CD14-positive monocyte (primary cell): ENCODE data around the gene CARMIL1. TPM values are rescaled to one million over a fixed set of nuclear protein-coding genes. Genes with fewer than 3 reads are reported as not detected.

Experiments used
- DNase-seq, 3 donors: peaks; one replicate each; pipeline ENCODE4 v3.0.0-alpha.2; 2011 to 2022
- H2AFZ ChIP-seq: 2 replicates; pipeline ENCODE4 v1.6.0; 2012; ENCODE audit warnings: mild to moderate bottlenecking, low read depth, low read length, inconsistent platforms; ENCODE audit not compliant: insufficient read depth, poor library complexity, severe bottlenecking
- H3K27ac ChIP-seq, 2 donors: 1 replicate in 1 of 2; 2 replicates in 1 of 2; pipeline ENCODE4 v1.5.1; 2012 to 2013; ENCODE audit warnings: low read length in 2 of 2, control low read depth in 1 of 2, inconsistent platforms in 1 of 2, low read depth in 1 of 2, mild to moderate bottlenecking in 1 of 2
- H3K27me3 ChIP-seq, 2 donors: one replicate each; pipeline versions ENCODE4 v1.6.0 to v1.6.1; 2011 to 2013; ENCODE audit warnings: low read length in 2 of 2; ENCODE audit not compliant: control insufficient read depth in 2 of 2, insufficient read depth in 2 of 2
- H3K36me3 ChIP-seq, 2 donors: replicated peaks in 1 of 2; 1 replicate in 1 of 2; 2 replicates in 1 of 2; pipeline versions ENCODE4 v1.5.1 to v1.6.1; 2012 to 2013; ENCODE audit warnings: low read length in 2 of 2, control low read depth in 1 of 2, inconsistent platforms in 1 of 2, mild to moderate bottlenecking in 1 of 2; ENCODE audit not compliant: insufficient read depth in 2 of 2, control insufficient read depth in 1 of 2
- H3K4me1 ChIP-seq, 2 donors: 1 replicate in 1 of 2; 2 replicates in 1 of 2; pipeline versions ENCODE4 v1.5.1 to v1.6.1; 2012 to 2013; ENCODE audit warnings: low read length in 2 of 2, control low read depth in 1 of 2, inconsistent platforms in 1 of 2, mild to moderate bottlenecking in 1 of 2, moderate library complexity in 1 of 2; ENCODE audit not compliant: insufficient read depth in 2 of 2, control insufficient read depth in 1 of 2
- H3K4me2 ChIP-seq: replicated peaks from 2 replicates; pipeline ENCODE3; 2012; ENCODE audit warnings: low read length, moderate library complexity, mild to moderate bottlenecking; ENCODE audit not compliant: poor library complexity, severe bottlenecking; ENCODE audit errors: extremely low read depth
- H3K4me3 ChIP-seq, 3 experiments: fragments of 200-600 bp in 1 of 3; sonication (generic) in 1 of 3; replicated peaks in 1 of 3; 1 replicate in 2 of 3; 2 replicates in 1 of 3; pipeline ENCODE4 v1.5.1; 2011 to 2013; ENCODE audit warnings: low read length in 3 of 3, mild to moderate bottlenecking in 3 of 3, control low read depth in 2 of 3, low read depth in 2 of 3, inconsistent platforms in 1 of 3, moderate library complexity in 1 of 3
- H3K79me2 ChIP-seq: 2 replicates; pipeline ENCODE4 v1.6.0; 2012; ENCODE audit warnings: mild to moderate bottlenecking, control low read depth, inconsistent platforms, low read length, moderate library complexity; ENCODE audit not compliant: insufficient read depth
- H3K9ac ChIP-seq: 2 replicates; pipeline ENCODE4 v1.6.0; 2017; ENCODE audit warnings: low read length, mild to moderate bottlenecking; ENCODE audit not compliant: insufficient read depth, poor library complexity, severe bottlenecking
- H3K9me3 ChIP-seq, 2 donors: replicated peaks in 1 of 2; 1 replicate in 1 of 2; 2 replicates in 1 of 2; pipeline versions ENCODE4 v1.5.1 to v1.6.1; 2012 to 2013; ENCODE audit warnings: low read length in 2 of 2, control low read depth in 1 of 2; ENCODE audit not compliant: control insufficient read depth in 1 of 2, insufficient read depth in 1 of 2
- H4K20me1 ChIP-seq: 2 replicates; pipeline ENCODE4 v1.6.0; 2012; ENCODE audit warnings: mild to moderate bottlenecking, low read length, control low read depth, moderate library complexity; ENCODE audit not compliant: insufficient read depth
- H3K27ac Mint-ChIP-seq, 7 donors: one replicate each; pipeline ENCODE4 v1.8.0; 2020; ENCODE audit warnings: mild to moderate bottlenecking in 7 of 7, mixed read lengths in 7 of 7, moderate library complexity in 6 of 7, inconsistent platforms in 2 of 7
- H3K27me3 Mint-ChIP-seq, 3 donors: one replicate each; pipeline ENCODE4 v1.8.0; 2021 to 2022; ENCODE audit warnings: low read depth in 3 of 3, mild to moderate bottlenecking in 3 of 3, mixed read lengths in 3 of 3, moderate library complexity in 3 of 3, inconsistent platforms in 1 of 3
- H3K36me3 Mint-ChIP-seq, 2 donors: one replicate each; pipeline ENCODE4 v1.8.0; 2020; ENCODE audit warnings: mixed read lengths in 2 of 2, inconsistent platforms in 1 of 2, mild to moderate bottlenecking in 1 of 2
- H3K4me1 Mint-ChIP-seq: one replicate; pipeline ENCODE4 v1.8.0; 2020; ENCODE audit warnings: mild to moderate bottlenecking, mixed read lengths
- H3K4me3 Mint-ChIP-seq, 2 donors: one replicate each; pipeline ENCODE4 v1.8.0; 2020; ENCODE audit warnings: mild to moderate bottlenecking in 2 of 2, mixed read lengths in 2 of 2, moderate library complexity in 1 of 2
- H3K9me3 Mint-ChIP-seq, 7 donors: one replicate each; pipeline ENCODE4 v1.8.0; 2020 to 2022; ENCODE audit warnings: mixed read lengths in 7 of 7, mild to moderate bottlenecking in 6 of 7, moderate library complexity in 6 of 7, inconsistent platforms in 2 of 7
- WGBS: methylation state at CpG from one replicate; pipeline ENCODE4 v1.1.5; 2013; ENCODE audit warnings: missing lambda C conversion rate; ENCODE audit not compliant: insufficient coverage; 5-methylcytosine and 5-hydroxymethylcytosine counted together
- intact Hi-C, 2 donors: fragments of 100-400 bp; cut with micrococcal nuclease; formaldehyde crosslinking; loops; one replicate each; pipeline versions ENCODE4 v1.15.0 to v1.15.1; 2023
- polyA plus RNA-seq, 3 donors: library from polyadenylated mRNA; depleted of rRNA in 1 of 3; unstranded in 2 of 3; stranded (reverse) in 1 of 3; fragments of 300-500 nt in 2 of 3; fragments of >200 nt in 1 of 3; fragmentation: Illumina TruSeq in 2 of 3; gene quantifications; 1 replicate in 2 of 3; 2 replicates in 1 of 3; pipeline ENCODE4 v1.2.3, GENCODE V29; 2012 to 2021
- TF ChIP-seq, protein P1 (sequence below): fragments of 200-600 bp; IDR thresholded peaks from one replicate; pipeline ENCODE4 v1.8.0; 2022; ENCODE audit warnings: antibody characterized with exemption, mild to moderate bottlenecking

Gene CARMIL1
- polyA plus RNA-seq, 3 donors, result 0.30 to 0.49 (median 0.41) TPM

DNA sequence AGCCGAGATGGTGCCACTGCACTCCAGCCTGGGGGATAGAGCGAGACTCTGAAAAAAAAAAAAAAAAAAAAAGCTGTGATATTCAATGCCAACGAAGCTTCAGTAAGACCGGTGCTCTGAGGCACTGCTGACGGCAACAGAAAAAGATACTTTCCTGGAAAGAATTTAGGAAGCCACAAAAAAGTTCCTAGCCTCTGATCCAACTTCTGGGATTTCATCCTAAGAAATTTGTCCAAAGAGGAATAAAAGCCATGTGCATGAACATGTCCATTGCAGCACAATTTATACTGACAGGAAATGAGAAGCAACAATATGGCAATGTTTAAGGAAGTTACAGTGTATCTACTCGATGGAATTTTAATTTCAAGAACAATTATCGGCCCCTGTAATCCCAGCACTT, 24.5 kb upstream of the CARMIL1 start:
- no peaks in the 10 kb centered on the region for H3K9me3 ChIP-seq
- no peak overlapping the region for H2AFZ ChIP-seq
- Mint-ChIP-seq H3K9me3 (peaks cover 0 to 3% (median 0%) of the 10 kb centered on the region in 7 donors), H3K27me3 (peaks cover 0 to 2% (median 1%) of the 10 kb centered on the region in 3 donors), H3K4me1 (peaks cover 2% of the 10 kb centered on the region), H3K27ac (no peak overlapping the region), H3K36me3 (no peaks in the 10 kb centered on the region), H3K4me3 (no peak overlapping the region)
- no peaks in the 10 kb centered on the region for H3K27me3 ChIP-seq
- no peak overlapping the region for H3K9ac ChIP-seq
- TF ChIP-seq, protein P1, sequence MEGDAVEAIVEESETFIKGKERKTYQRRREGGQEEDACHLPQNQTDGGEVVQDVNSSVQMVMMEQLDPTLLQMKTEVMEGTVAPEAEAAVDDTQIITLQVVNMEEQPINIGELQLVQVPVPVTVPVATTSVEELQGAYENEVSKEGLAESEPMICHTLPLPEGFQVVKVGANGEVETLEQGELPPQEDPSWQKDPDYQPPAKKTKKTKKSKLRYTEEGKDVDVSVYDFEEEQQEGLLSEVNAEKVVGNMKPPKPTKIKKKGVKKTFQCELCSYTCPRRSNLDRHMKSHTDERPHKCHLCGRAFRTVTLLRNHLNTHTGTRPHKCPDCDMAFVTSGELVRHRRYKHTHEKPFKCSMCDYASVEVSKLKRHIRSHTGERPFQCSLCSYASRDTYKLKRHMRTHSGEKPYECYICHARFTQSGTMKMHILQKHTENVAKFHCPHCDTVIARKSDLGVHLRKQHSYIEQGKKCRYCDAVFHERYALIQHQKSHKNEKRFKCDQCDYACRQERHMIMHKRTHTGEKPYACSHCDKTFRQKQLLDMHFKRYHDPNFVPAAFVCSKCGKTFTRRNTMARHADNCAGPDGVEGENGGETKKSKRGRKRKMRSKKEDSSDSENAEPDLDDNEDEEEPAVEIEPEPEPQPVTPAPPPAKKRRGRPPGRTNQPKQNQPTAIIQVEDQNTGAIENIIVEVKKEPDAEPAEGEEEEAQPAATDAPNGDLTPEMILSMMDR, result no peak
- no peaks in the 10 kb centered on the region for H3K36me3 ChIP-seq
- no peak overlapping the region for H3K4me2 ChIP-seq
- no peak for DNase-seq
- intact Hi-C loops, result no loop called here
- H3K4me1 ChIP-seq, result no peaks in the 10 kb centered on the region
- 78% methylated on average over 4 of the region's 7 CpGs for WGBS
- no peaks in the 10 kb centered on the region for H4K20me1 ChIP-seq
- no peaks in the 10 kb centered on the region for H3K79me2 ChIP-seq
- H3K4me3 ChIP-seq, result no peak overlapping the region
- no peak overlapping the region for H3K27ac ChIP-seq

DNA sequence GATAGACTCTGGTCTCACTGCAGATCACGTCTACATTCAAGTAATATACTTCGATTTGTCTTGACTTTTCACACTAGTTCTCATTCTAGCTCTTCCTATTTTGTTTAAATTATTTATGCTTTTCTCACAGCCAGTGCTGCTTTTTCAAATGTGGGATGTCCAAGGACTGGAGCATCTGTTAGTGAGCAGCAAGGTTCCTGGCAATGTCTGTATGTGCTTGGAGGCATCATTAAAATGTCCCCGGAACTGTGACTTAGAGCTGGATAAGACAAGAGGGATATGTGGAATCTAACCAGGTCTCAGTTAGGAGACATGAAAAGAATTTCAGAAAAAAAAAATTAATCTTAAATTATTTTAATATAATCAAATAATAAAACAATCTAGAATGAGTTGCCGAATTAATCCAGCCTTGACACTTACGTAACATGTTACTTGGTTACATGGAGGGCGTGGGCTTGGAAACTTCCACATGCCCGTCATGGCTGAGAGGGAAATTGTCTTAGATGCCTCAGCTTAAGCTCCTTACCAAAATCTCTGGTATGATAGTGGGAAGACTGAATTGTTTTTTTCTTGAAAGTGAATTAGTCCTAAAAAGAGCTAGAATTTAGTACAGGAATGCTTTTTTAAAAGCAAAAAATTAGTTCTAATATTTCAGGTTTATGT, 21.4 kb upstream of the CARMIL1 start:
- peaks cover 2% of the 10 kb centered on the region for H3K4me1 Mint-ChIP-seq
- no peak overlapping the region for H3K4me3 Mint-ChIP-seq
- H3K4me2 ChIP-seq, result no peak overlapping the region
- peaks cover 0 to 2% (median 0%) of the 10 kb centered on the region in 3 donors for H3K27me3 Mint-ChIP-seq
- no peak overlapping the region for H2AFZ ChIP-seq
- no peaks in the 10 kb centered on the region for H3K36me3 ChIP-seq
- H3K27ac Mint-ChIP-seq, result no peak overlapping the region
- no peaks in the 10 kb centered on the region for H3K27me3 ChIP-seq
- H4K20me1 ChIP-seq, result no peaks in the 10 kb centered on the region
- peaks cover 0 to 3% (median 0%) of the 10 kb centered on the region in 7 donors for H3K9me3 Mint-ChIP-seq
- WGBS, result no CpG with 5 or more reads among the region's 7 CpGs
- intact Hi-C loops, result no loop called here
- no peak overlapping the region for H3K27ac ChIP-seq
- no peaks in the 10 kb centered on the region for H3K79me2 ChIP-seq
- no peaks in the 10 kb centered on the region for H3K36me3 Mint-ChIP-seq
- no peaks in the 10 kb centered on the region for H3K9me3 ChIP-seq
- no peaks in the 10 kb centered on the region for H3K4me1 ChIP-seq
- no peak overlapping the region for H3K4me3 ChIP-seq
- no peak overlapping the region for H3K9ac ChIP-seq
- DNase-seq, result no peak
- TF ChIP-seq, protein P1, result no peak
